Caco-2 (cell line): Measurements from ENCODE around the gene MACROD2. TPM values are rescaled to one million over a fixed set of nuclear protein-coding genes. Genes with fewer than 3 reads are reported as not detected.

ENCODE experiments used
- BruUV-seq: library from RNA; stranded (reverse); fragments of 400-500 nt; replicated peaks from 2 replicates; lab custom pipeline; 2021; lab: Mats Ljungman, UMichigan
- CTCF ChIA-PET: fragments of 300-600 bp; sonication (Branson Sonifier 250); formaldehyde crosslinking; loops from one replicate; lab custom pipeline; 2022; ENCODE audit warnings: antibody characterized with exemption; lab: Charles Lee
- POLR2A ChIA-PET: fragments of 300-600 bp; sonication (Branson Sonifier 250); formaldehyde crosslinking; loops from one replicate; lab custom pipeline; 2022; ENCODE audit warnings: antibody characterized with exemption; lab: Charles Lee
- DNase-seq, 2 experiments: peaks; one replicate each; pipeline versions ENCODE4 v3.0.0 to v3.0.0-alpha.2; 2020 to 2022
- H3K27me3 ChIP-seq: replicated peaks from 2 replicates; pipeline ENCODE4 v1.6.0; 2011; ENCODE audit warnings: low read length; ENCODE audit not compliant: control insufficient read depth, insufficient read depth
- H3K36me3 ChIP-seq: 2 replicates; pipeline ENCODE4 v1.5.1; 2011; ENCODE audit warnings: low read length; ENCODE audit not compliant: control insufficient read depth, insufficient read depth
- H3K4me1 ChIP-seq: fragments of 250-450 bp; sonication (Bioruptor Pico); 2 replicates; pipeline ENCODE4 v1.5.1; 2020; ENCODE audit warnings: mild to moderate bottlenecking
- H3K4me3 ChIP-seq: 2 replicates; pipeline ENCODE4 v1.5.1; 2011; ENCODE audit warnings: low read depth, mild to moderate bottlenecking, control low read depth, low read length
- H3K9me3 ChIP-seq: fragments of 250-450 bp; sonication (Bioruptor Pico); 2 replicates; pipeline ENCODE4 v1.5.1; 2020; ENCODE audit warnings: mild to moderate bottlenecking, moderate library complexity
- H3K27ac Mint-ChIP-seq: one replicate; pipeline ENCODE4 v1.8.0; 2022; ENCODE audit warnings: mixed read lengths; ENCODE audit not compliant: unreplicated experiment
- H3K27me3 Mint-ChIP-seq: one replicate; pipeline ENCODE4 v1.8.0; 2022; ENCODE audit warnings: mixed read lengths; ENCODE audit not compliant: insufficient read depth, unreplicated experiment
- H3K36me3 Mint-ChIP-seq: one replicate; pipeline ENCODE4 v1.8.0; 2022; ENCODE audit warnings: mild to moderate bottlenecking, mixed read lengths; ENCODE audit not compliant: insufficient read depth, unreplicated experiment
- H3K4me1 Mint-ChIP-seq: one replicate; pipeline ENCODE4 v1.8.0; 2022; ENCODE audit warnings: low read depth, mixed read lengths; ENCODE audit not compliant: unreplicated experiment
- H3K4me3 Mint-ChIP-seq: one replicate; pipeline ENCODE4 v1.8.0; 2022; ENCODE audit warnings: mild to moderate bottlenecking, moderate library complexity, mixed read lengths; ENCODE audit not compliant: unreplicated experiment
- H3K9me3 Mint-ChIP-seq: one replicate; pipeline ENCODE4 v1.8.0; 2022; ENCODE audit warnings: mixed read lengths; ENCODE audit not compliant: unreplicated experiment
- intact Hi-C: fragments of 100-400 bp; cut with micrococcal nuclease; formaldehyde crosslinking; loops from one replicate; pipeline ENCODE4 v1.10.0; 2022; ENCODE audit not compliant: unreplicated experiment
- total RNA-seq: library from RNA; stranded (reverse); gene quantifications from 2 replicates; pipeline ENCODE4 v1.2.3, GENCODE V29; 2022
- TF ChIP-seq, protein P1 (sequence below), 2 experiments: fragments of 200-600 bp in 1 of 2; IDR thresholded peaks; 1 replicate in 1 of 2; 2 replicates in 1 of 2; pipeline versions ENCODE4 v1.5.1 to v1.8.0; 2011 to 2022; ENCODE audit warnings: antibody characterized with exemption in 1 of 2, control low read depth in 1 of 2, inconsistent platforms in 1 of 2, low read depth in 1 of 2, low read length in 1 of 2, mild to moderate bottlenecking in 1 of 2, moderate library complexity in 1 of 2; ENCODE audit not compliant: insufficient read depth in 1 of 2, severe bottlenecking in 1 of 2, unreplicated experiment in 1 of 2

MACROD2 gene
- total RNA-seq, 1 experiment from 2014 or later = 6.4 TPM

DNA sequence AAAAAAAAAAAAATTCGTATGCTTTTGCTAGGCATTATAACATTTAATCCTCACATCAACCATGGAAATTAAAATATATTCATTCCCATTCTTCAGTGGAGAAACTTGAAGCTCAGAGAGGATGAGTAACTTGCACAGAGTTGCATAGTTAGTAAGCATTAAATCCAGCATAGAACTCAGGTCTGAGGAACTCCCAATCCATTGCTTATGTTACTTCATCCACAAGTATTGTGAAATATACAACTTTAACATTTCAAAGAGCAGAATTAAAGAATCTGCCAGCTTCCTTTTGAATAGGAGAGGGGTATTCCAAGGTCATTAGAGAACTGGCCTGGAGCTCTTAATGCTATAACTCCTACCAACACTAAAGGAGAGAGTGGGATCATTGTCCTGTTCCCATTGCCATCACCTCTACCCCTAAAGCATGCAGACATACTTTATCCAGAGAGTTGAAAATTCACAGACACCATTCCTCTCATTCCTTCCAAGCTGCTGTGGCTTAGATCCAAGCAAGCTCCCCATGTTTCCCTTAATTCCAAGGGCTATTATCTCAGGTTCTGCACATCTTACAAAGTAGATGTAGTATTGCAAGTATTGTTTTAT is 250.2 kb downstream of the MACROD2 start:
- Mint-ChIP-seq H3K4me3 (no peak overlapping the region), H3K36me3 (no peaks in the 10 kb centered on the region), H3K4me1 (no peaks in the 10 kb centered on the region), H3K9me3 (no peaks in the 10 kb centered on the region), H3K27me3 (peaks cover 6% of the 10 kb centered on the region), H3K27ac (no peak overlapping the region)
- ChIA-PET CTCF (no interaction called here), POLR2A (no interaction called here)
- no peak for DNase-seq
- intact Hi-C loops = no loop called here
- TF ChIP-seq, protein P1, sequence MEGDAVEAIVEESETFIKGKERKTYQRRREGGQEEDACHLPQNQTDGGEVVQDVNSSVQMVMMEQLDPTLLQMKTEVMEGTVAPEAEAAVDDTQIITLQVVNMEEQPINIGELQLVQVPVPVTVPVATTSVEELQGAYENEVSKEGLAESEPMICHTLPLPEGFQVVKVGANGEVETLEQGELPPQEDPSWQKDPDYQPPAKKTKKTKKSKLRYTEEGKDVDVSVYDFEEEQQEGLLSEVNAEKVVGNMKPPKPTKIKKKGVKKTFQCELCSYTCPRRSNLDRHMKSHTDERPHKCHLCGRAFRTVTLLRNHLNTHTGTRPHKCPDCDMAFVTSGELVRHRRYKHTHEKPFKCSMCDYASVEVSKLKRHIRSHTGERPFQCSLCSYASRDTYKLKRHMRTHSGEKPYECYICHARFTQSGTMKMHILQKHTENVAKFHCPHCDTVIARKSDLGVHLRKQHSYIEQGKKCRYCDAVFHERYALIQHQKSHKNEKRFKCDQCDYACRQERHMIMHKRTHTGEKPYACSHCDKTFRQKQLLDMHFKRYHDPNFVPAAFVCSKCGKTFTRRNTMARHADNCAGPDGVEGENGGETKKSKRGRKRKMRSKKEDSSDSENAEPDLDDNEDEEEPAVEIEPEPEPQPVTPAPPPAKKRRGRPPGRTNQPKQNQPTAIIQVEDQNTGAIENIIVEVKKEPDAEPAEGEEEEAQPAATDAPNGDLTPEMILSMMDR (IDR thresholded peaks at IDR 0.05; ENCODE audit: insufficient read depth in 1 of 2, low read depth in 1 of 2, low read length in 1 of 2, severe bottlenecking in 1 of 2, unreplicated experiment in 1 of 2) = no peak
- no peaks in the 10 kb centered on the region for H3K4me1 ChIP-seq
- no peaks in the 10 kb centered on the region for H3K36me3 ChIP-seq
- H3K4me3 ChIP-seq = no peak overlapping the region
- H3K9me3 ChIP-seq = no peaks in the 10 kb centered on the region
- no TSS peak for BruUV-seq
- no peaks in the 10 kb centered on the region for H3K27me3 ChIP-seq

DNA sequence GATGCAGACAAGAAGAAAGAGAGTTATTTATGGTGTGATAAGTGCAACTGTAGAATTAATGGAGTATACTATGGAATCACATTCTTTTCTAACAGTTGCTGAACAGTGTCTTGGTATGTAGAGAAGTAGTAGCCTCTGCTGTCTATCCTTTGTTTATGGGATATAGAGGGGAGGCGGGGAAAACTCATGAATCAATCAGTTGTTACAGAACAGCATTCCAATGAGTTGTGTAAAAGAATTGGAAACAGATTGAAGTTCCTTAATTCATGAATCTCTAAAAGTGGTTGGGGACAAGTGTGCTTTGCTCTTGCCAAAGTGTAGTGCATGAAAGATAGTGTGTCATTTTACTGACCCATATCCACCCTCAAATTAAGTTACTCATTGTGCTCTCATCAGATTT is 264.4 kb downstream of the MACROD2 start:
- no peaks in the 10 kb centered on the region; the same call in 1 of the 2 replicates for H3K9me3 ChIP-seq
- Mint-ChIP-seq H3K36me3 (no peaks in the 10 kb centered on the region), H3K27me3 (no peaks in the 10 kb centered on the region), H3K27ac (no peak overlapping the region), H3K9me3 (no peaks in the 10 kb centered on the region), H3K4me3 (no peak overlapping the region), H3K4me1 (peaks cover 8% of the 10 kb centered on the region)
- no TSS peak for BruUV-seq
- H3K4me3 ChIP-seq = no peak overlapping the region
- ChIA-PET CTCF (interaction anchor here (1.4 kb wide), 1 partner anchor 116 kb away, joined by 3 read pairs; no protein-coding TSS in a partner anchor), POLR2A (no interaction called here)
- no peaks in the 10 kb centered on the region for H3K27me3 ChIP-seq
- TF ChIP-seq, protein P1 (IDR thresholded peaks at IDR 0.05; ENCODE audit: insufficient read depth in 1 of 2, low read depth in 1 of 2, low read length in 1 of 2, severe bottlenecking in 1 of 2, unreplicated experiment in 1 of 2) = no peak
- peaks cover 3% of the 10 kb centered on the region; the same call in 1 of the 2 replicates for H3K4me1 ChIP-seq
- intact Hi-C loops = no loop called here
- H3K36me3 ChIP-seq = no peaks in the 10 kb centered on the region
- no peak for DNase-seq

DNA sequence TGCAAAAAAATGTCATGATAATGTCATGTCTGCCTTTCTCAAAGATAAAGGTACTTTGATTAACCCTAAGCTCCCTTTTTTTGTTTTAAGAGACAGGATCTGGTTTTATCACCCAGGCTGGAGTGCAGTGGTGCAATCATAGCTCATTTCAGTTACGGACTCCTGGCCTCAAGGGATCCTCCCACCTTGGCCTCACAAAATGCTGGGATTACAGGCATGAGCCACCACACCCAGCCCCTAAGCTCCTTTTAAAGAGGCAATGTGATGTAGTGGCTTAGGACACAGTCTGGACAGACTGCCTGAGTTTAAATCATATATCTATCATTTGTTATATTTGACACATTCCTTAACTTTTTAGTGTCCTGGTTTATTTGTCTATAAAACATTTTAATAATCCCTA is 265.1 kb downstream of the MACROD2 start:
- no peak for DNase-seq
- H3K36me3 Mint-ChIP-seq = no peaks in the 10 kb centered on the region
- no TSS peak for BruUV-seq
- ChIA-PET CTCF (interaction anchor here (1.4 kb wide), 1 partner anchor 117 kb away, joined by 3 read pairs; no protein-coding TSS in a partner anchor), POLR2A (no interaction called here)
- TF ChIP-seq, protein P1 (IDR thresholded peaks at IDR 0.05; ENCODE audit: insufficient read depth in 1 of 2, low read depth in 1 of 2, low read length in 1 of 2, severe bottlenecking in 1 of 2, unreplicated experiment in 1 of 2) = no peak
- no peak overlapping the region for H3K27ac Mint-ChIP-seq
- intact Hi-C loops = no loop called here
- H3K36me3 ChIP-seq = no peaks in the 10 kb centered on the region
- no peak overlapping the region for H3K4me3 ChIP-seq
- peaks cover 8% of the 10 kb centered on the region for H3K4me1 Mint-ChIP-seq
- no peaks in the 10 kb centered on the region for H3K9me3 Mint-ChIP-seq
- peaks cover 8% of the 10 kb centered on the region; the same call in 1 of the 2 replicates for H3K4me1 ChIP-seq
- H3K27me3 Mint-ChIP-seq = no peaks in the 10 kb centered on the region
- H3K27me3 ChIP-seq = no peaks in the 10 kb centered on the region
- H3K9me3 ChIP-seq = no peaks in the 10 kb centered on the region; the same call in 1 of the 2 replicates
- no peak overlapping the region for H3K4me3 Mint-ChIP-seq
